C4-2B (cell line): ENCODE results near the gene CYP21A2.

Experiments
- CTCF ChIP-seq: fragments of 450-650 bp; conservative IDR thresholded peaks from 2 replicates; pipeline ENCODE4 v1.5.1; 2017; ENCODE audit warnings: mild to moderate bottlenecking
- ZFX ChIP-seq: fragments of 450-650 bp; IDR thresholded peaks from 2 replicates; pipeline ENCODE4 v1.6.1; 2017

- TF ChIP-seq CTCF (no peak), ZFX (no peak)
Measured at GRCh38 chr6:32085759-32086459, 47.7 kb downstream of the CYP21A2 start.
